Spleen (tissue), 11 donors: Measurements from ENCODE around the gene APOA1. TPM values are rescaled to one million over a fixed set of nuclear protein-coding genes. Genes with fewer than 3 reads are reported as not detected.

ENCODE experiments used
- DNase-seq: peaks from one replicate; pipeline ENCODE4 v3.0.0-alpha.2; 2020
- H3K27ac ChIP-seq, 8 donors: fragments of 200-600 bp; sonication (generic) in 7 of 8; 1 replicate in 4 of 8; 2 replicates in 4 of 8; pipeline versions ENCODE4 v1.5.0 to v1.8.0; 2016 to 2021; ENCODE audit warnings: inconsistent platforms in 4 of 8, mild to moderate bottlenecking in 4 of 8, moderate library complexity in 1 of 8
- H3K27me3 ChIP-seq, 7 donors: fragments of 200-600 bp; sonication (generic) in 6 of 7; replicated peaks in 1 of 7; 1 replicate in 4 of 7; 2 replicates in 3 of 7; pipeline versions ENCODE4 v1.5.0 to v1.8.0; 2016 to 2021; ENCODE audit warnings: inconsistent platforms in 3 of 7, mild to moderate bottlenecking in 1 of 7
- H3K36me3 ChIP-seq, 6 donors: fragments of 200-600 bp; sonication (generic) in 5 of 6; 1 replicate in 4 of 6; 2 replicates in 2 of 6; pipeline versions ENCODE4 v1.5.0 to v1.8.0; 2016 to 2021; ENCODE audit warnings: inconsistent platforms in 2 of 6
- H3K4me1 ChIP-seq, 6 donors: fragments of 200-600 bp; sonication (generic) in 5 of 6; 1 replicate in 3 of 6; 2 replicates in 3 of 6; pipeline versions ENCODE4 v1.5.0 to v1.8.0; 2016 to 2021; ENCODE audit warnings: inconsistent platforms in 3 of 6
- H3K4me3 ChIP-seq, 8 donors: fragments of 200-600 bp; sonication (generic) in 7 of 8; 1 replicate in 4 of 8; 2 replicates in 4 of 8; pipeline versions ENCODE4 v1.5.0 to v1.8.0; 2016 to 2021; ENCODE audit warnings: inconsistent platforms in 4 of 8, mild to moderate bottlenecking in 4 of 8, moderate library complexity in 2 of 8
- H3K9me3 ChIP-seq, 8 donors: fragments of 200-600 bp; sonication (generic) in 7 of 8; 1 replicate in 4 of 8; 2 replicates in 4 of 8; pipeline versions ENCODE4 v1.5.0 to v1.8.0; 2016 to 2021; ENCODE audit warnings: inconsistent platforms in 4 of 8
- CTCF ChIP-seq, 11 experiments: fragments of 200-600 bp in 7 of 11; fragments of 450-650 bp in 4 of 11; sonication (generic) in 4 of 11; IDR thresholded peaks in 8 of 11; conservative IDR thresholded peaks in 3 of 11; 1 replicate in 7 of 11; 2 replicates in 4 of 11; pipeline versions ENCODE4 v1.4.0 to v1.8.0; 2016 to 2021; ENCODE audit warnings: antibody characterized with exemption in 11 of 11, inconsistent platforms in 4 of 11, mild to moderate bottlenecking in 1 of 11
- POLR2A ChIP-seq, 3 donors: fragments of 450-650 bp; IDR thresholded peaks; one replicate each; pipeline ENCODE4 v1.5.1; 2017; ENCODE audit warnings: antibody characterized with exemption in 3 of 3, mild to moderate bottlenecking in 1 of 3
- POLR2AphosphoS5 ChIP-seq, 3 donors: sonication (generic); formaldehyde crosslinking; IDR thresholded peaks; one replicate each; pipeline ENCODE4 v1.5.1; 2017; ENCODE audit warnings: antibody characterized with exemption in 3 of 3
- WGBS, 5 donors: extraction: QIAGEN DNeasy Blood & Tissue Kit in 3 of 5; methylation state at CpG; one replicate each; pipeline versions ENCODE4 v1.1.5 to v1.1.7; 2013 to 2018; 5-methylcytosine and 5-hydroxymethylcytosine counted together
- intact Hi-C: fragments of 100-400 bp; cut with DNase I; formaldehyde crosslinking; loops from one replicate; pipeline ENCODE4 v1.15.0; 2023; ENCODE audit warnings: low total_unique reads
- polyA plus RNA-seq, 3 donors: library from polyadenylated mRNA; stranded (reverse); fragments of 200-250 nt; gene quantifications; one replicate each; pipeline ENCODE4 v1.2.1, GENCODE V29; 2013
- total RNA-seq, 7 donors: library from RNA; depleted of rRNA in 3 of 7; stranded (reverse); fragments of >200 nt in 3 of 7; fragmentation: NEBNext Ultra II Directional in 4 of 7; extraction: Animal tissue kit (Norgen Biotek cat#: 25700) in 4 of 7; gene quantifications; one replicate each; pipeline versions ENCODE4 v1.1.0 to v1.2.1, GENCODE V29; 2016 to 2021
- donor health status: healthy with polysubstance abuse.
- donor health status: DM: no; HTN: no; CAD: no; lungs with moderate emphysema.
- donor health status: DM: no; HTN: no; CAD: no.
- donor health status: Bipolar disorder and iron deficiency.
- donor health status: healthy.
- donor health status: DM: no; HTN: no; CAD: no.
- donor health status: DM: yes; HTN: yes; CAD: no.

The APOA1 gene
- total and polyA plus RNA-seq, 10 donors, result 0.44 to 3.3 (median 1.5) TPM; not detected in 2

DNA sequence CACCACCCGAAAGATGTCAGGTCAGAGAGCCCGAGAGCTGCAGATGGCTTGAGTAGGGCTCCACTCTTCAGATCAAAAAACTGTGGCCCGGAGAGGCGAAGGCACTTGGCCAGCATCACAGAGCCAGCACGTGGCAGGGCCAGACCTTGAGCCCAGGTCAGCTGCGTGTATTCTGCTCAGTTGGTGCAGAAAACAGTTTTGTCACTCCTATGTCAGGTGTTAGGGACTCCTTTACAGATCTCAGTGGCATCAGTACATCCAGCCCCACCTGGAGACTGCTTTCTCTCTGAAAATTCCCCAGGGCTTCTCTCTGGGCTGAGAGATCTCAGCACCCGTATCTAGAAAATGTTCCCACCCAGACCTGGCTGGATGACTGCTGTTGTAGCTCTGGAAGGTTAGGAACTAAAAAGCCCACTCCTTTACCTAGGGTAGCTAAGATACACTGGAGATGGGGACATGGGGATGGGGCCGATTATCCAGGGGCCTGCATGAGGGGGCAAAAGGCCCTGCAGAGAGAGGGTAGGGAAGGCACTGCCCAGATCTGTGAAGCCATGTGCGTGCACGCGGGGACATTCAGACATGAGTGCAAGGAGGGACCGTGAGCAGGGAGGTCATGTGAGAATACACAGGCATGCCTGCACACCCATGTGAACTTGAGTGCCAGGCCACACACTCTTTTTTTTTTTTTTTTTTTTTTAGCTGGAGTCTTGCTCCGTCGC lies 3.4 kb downstream of the APOA1 start:
- intact Hi-C loops, result no loop called here

GRCh38 chr11:116833491-116833815 lies 4.0 kb downstream of the APOA1 start:
- no peak for TF ChIP-seq CTCF (IDR thresholded peaks at IDR 0.05 in 8 of 11, conservative IDR thresholded peaks at IDR 0.05 in 3 of 11)
- no peak for TF ChIP-seq POLR2A (IDR thresholded peaks at IDR 0.05)
- no peak for TF ChIP-seq POLR2AphosphoS5 (IDR thresholded peaks at IDR 0.05)
- Histone ChIP-seq H3K4me3 (no peak overlapping the region), H3K27me3 (peaks cover 0 to 8% (median 0%) of the 10 kb centered on the region in 7 donors), H3K4me1 (peaks cover 9 to 30% (median 19%) of the 10 kb centered on the region in 6 donors), H3K36me3 (no peaks in the 10 kb centered on the region), H3K9me3 (no peaks in the 10 kb centered on the region), H3K27ac (no peak overlapping the region)
- DNase-seq, result no peak
- intact Hi-C loops, result no loop called here
- 89 to 96% (median 93%) methylated on average over 10 of the region's 10 CpGs for WGBS, 5 donors

More for the DNA sequence above, 3.4 kb downstream of the APOA1 start:
- peak; percentile 54 for DNase-seq
- 86 to 96% (median 90%) methylated on average over 14 of the region's 14 CpGs for WGBS, 5 donors
- H3K27me3 ChIP-seq, result peaks cover 0 to 8% (median 0%) of the 10 kb centered on the region in 7 donors
- no peaks in the 10 kb centered on the region for H3K36me3 ChIP-seq
- no peak overlapping the region for H3K4me3 ChIP-seq
- H3K27ac ChIP-seq, result no peak overlapping the region
- H3K4me1 ChIP-seq, result peaks cover 9 to 30% (median 19%) of the 10 kb centered on the region in 6 donors
- no peaks in the 10 kb centered on the region for H3K9me3 ChIP-seq
- TF ChIP-seq POLR2A (IDR thresholded peaks at IDR 0.05) (no peak), POLR2AphosphoS5 (IDR thresholded peaks at IDR 0.05) (no peak), CTCF (IDR thresholded peaks at IDR 0.05 in 8 of 11, conservative IDR thresholded peaks at IDR 0.05 in 3 of 11) (no peak)

- intact Hi-C loops, result no loop called here
- TF ChIP-seq CTCF (IDR thresholded peaks at IDR 0.05 in 8 of 11, conservative IDR thresholded peaks at IDR 0.05 in 3 of 11), result no peak
- no peak for TF ChIP-seq POLR2AphosphoS5 (IDR thresholded peaks at IDR 0.05)
Observed at GRCh38 chr11:116832350-116833290, 4.8 kb downstream of the APOA1 start.

More at GRCh38 chr11:116832350-116833290, 4.8 kb downstream of the APOA1 start:
- Histone ChIP-seq H3K9me3 (no peaks in the 10 kb centered on the region), H3K27ac (no peak overlapping the region), H3K36me3 (no peaks in the 10 kb centered on the region), H3K4me1 (peaks cover 9 to 29% (median 19%) of the 10 kb centered on the region in 6 donors), H3K27me3 (peaks cover 0 to 8% (median 0%) of the 10 kb centered on the region in 7 donors), H3K4me3 (no peak overlapping the region)
- WGBS, 5 donors, result 77 to 86% (median 78%) methylated on average over 5 to 13 of the region's 13 CpGs
- DNase-seq, result peak; percentile 61
